ENCODE data around the gene NAALADL1.

DNA sequence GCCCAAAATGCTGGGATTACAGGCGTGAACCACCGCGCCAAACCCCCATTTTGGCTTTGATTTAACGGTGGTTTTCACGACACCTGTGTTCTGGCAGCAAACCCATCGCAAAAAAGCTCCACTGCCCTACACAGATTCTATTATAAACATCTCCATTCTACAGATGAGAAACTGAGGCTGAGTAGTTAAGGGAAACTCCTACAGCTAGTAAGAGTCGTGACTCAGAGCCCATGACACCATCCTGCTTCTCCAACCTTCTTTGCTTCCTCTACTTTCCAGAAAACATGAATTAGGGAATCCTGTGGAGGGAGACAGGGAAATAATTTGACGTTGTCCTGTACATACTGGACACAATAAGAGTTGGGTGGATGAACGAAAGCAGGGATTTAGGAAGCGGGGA lies 31.5 kb downstream of the NAALADL1 start:
- TF ChIP-seq CTCF (conservative IDR thresholded peaks at IDR 0.05; ENCODE audit: low read depth in 2 of 2) (no peak), EZH2 (IDR thresholded peaks at IDR 0.05; ENCODE audit: low read depth, unreplicated experiment) (no peak), EZH2phosphoT487 (IDR thresholded peaks at IDR 0.05; ENCODE audit: unreplicated experiment) (no peak), POLR2AphosphoS5 (IDR thresholded peaks at IDR 0.05; ENCODE audit: low read depth) (no peak), JUNB (IDR thresholded peaks at IDR 0.05; ENCODE audit: unreplicated experiment) (no peak), REST (IDR thresholded peaks at IDR 0.05; ENCODE audit: unreplicated experiment) (no peak), CREB1 (CRISPR knock-in tag; IDR thresholded peaks at IDR 0.05; ENCODE audit: low read depth) (no peak)
- TF ChIP-seq, protein P1, sequence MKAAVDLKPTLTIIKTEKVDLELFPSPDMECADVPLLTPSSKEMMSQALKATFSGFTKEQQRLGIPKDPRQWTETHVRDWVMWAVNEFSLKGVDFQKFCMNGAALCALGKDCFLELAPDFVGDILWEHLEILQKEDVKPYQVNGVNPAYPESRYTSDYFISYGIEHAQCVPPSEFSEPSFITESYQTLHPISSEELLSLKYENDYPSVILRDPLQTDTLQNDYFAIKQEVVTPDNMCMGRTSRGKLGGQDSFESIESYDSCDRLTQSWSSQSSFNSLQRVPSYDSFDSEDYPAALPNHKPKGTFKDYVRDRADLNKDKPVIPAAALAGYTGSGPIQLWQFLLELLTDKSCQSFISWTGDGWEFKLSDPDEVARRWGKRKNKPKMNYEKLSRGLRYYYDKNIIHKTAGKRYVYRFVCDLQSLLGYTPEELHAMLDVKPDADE (IDR thresholded peaks at IDR 0.05): no peak
